ENCODE measurements around the gene ELP1. TPM values are rescaled to one million over a fixed set of nuclear protein-coding genes. Genes with fewer than 3 reads are reported as not detected.

The ELP1 gene
- total RNA-seq, 4 donors from 2014 or later, result 15.2 to 23.3 (median 18.9) TPM

- ATAC-seq, result no peak
- WGBS, 2 donors (ENCODE audit: low coverage in 1 of 2), result 93 to 96% methylated on average over 2 of the region's 2 CpGs
- H3K4me1 ChIP-seq, result no peaks in the 10 kb centered on the region
- H3K4me3 ChIP-seq, result no peak overlapping the region
- peaks cover 8 to 99% of the 10 kb centered on the region in 2 donors for H3K36me3 ChIP-seq
- H3K9me3 ChIP-seq, result no peaks in the 10 kb centered on the region
- H3K27me3 ChIP-seq, result no peaks in the 10 kb centered on the region
- H3K27ac ChIP-seq, result no peak overlapping the region
- TF ChIP-seq EP300 (IDR thresholded peaks at IDR 0.05) (no peak), CTCF (IDR thresholded peaks at IDR 0.05) (no peak), POLR2A (IDR thresholded peaks at IDR 0.05) (no peak)
Measured at GRCh38 chr9:108910914-108911313, 23.0 kb downstream of the ELP1 start.

- no peak for ATAC-seq
- no peaks in the 10 kb centered on the region for H3K27me3 ChIP-seq
- H3K27ac ChIP-seq, result no peak overlapping the region
- H3K4me1 ChIP-seq, result no peaks in the 10 kb centered on the region
- no peak overlapping the region for H3K4me3 ChIP-seq
- H3K9me3 ChIP-seq, result no peaks in the 10 kb centered on the region
- peaks cover 6 to 99% of the 10 kb centered on the region in 2 donors for H3K36me3 ChIP-seq
- TF ChIP-seq POLR2AphosphoS5 (IDR thresholded peaks at IDR 0.05) (no peak), POLR2A (IDR thresholded peaks at IDR 0.05) (no peak), CTCF (IDR thresholded peaks at IDR 0.05) (no peak), EP300 (IDR thresholded peaks at IDR 0.05) (no peak)
Measured at GRCh38 chr9:108910402-108910801, 23.5 kb downstream of the ELP1 start.

GRCh38 chr9:108905494-108905893 lies 28.4 kb downstream of the ELP1 start:
- Histone ChIP-seq H3K27ac (no peak overlapping the region), H3K36me3 (peaks cover 6 to 100% of the 10 kb centered on the region in 2 donors), H3K9me3 (no peaks in the 10 kb centered on the region), H3K4me3 (no peak overlapping the region), H3K4me1 (no peaks in the 10 kb centered on the region), H3K27me3 (no peaks in the 10 kb centered on the region)
- TF ChIP-seq POLR2AphosphoS5 (IDR thresholded peaks at IDR 0.05) (no peak), EP300 (IDR thresholded peaks at IDR 0.05) (no peak), CTCF (IDR thresholded peaks at IDR 0.05) (no peak), POLR2A (IDR thresholded peaks at IDR 0.05) (no peak)
- WGBS, 2 donors (ENCODE audit: low coverage in 1 of 2), result 65 to 77% methylated on average over 2 of the region's 2 CpGs
- ATAC-seq, result no peak

GRCh38 chr9:108904161-108904560 lies 29.8 kb downstream of the ELP1 start:
- WGBS, 2 donors (ENCODE audit: low coverage in 1 of 2), result 100% methylated on average over 1 to 2 of the region's 3 CpGs
- Histone ChIP-seq H3K4me3 (no peak overlapping the region), H3K27ac (no peak overlapping the region), H3K4me1 (no peaks in the 10 kb centered on the region), H3K36me3 (peaks cover 6 to 100% of the 10 kb centered on the region in 2 donors), H3K27me3 (no peaks in the 10 kb centered on the region), H3K9me3 (no peaks in the 10 kb centered on the region)
- TF ChIP-seq POLR2AphosphoS5 (IDR thresholded peaks at IDR 0.05) (no peak), EP300 (IDR thresholded peaks at IDR 0.05) (no peak), CTCF (IDR thresholded peaks at IDR 0.05) (no peak), POLR2A (IDR thresholded peaks at IDR 0.05) (no peak)
- ATAC-seq, result no peak

- TF ChIP-seq POLR2AphosphoS5 (IDR thresholded peaks at IDR 0.05) (no peak), POLR2A (IDR thresholded peaks at IDR 0.05) (no peak), EP300 (IDR thresholded peaks at IDR 0.05) (no peak), CTCF (IDR thresholded peaks at IDR 0.05) (no peak)
Measured at GRCh38 chr9:108903420-108904103, 30.4 kb downstream of the ELP1 start.

More at GRCh38 chr9:108903420-108904103, 30.4 kb downstream of the ELP1 start:
- H3K27ac ChIP-seq, result no peak overlapping the region
- ATAC-seq, result no peak
- 66 to 88% methylated on average over 2 of the region's 2 CpGs for WGBS, 2 donors (ENCODE audit: low coverage in 1 of 2)
- no peaks in the 10 kb centered on the region for H3K4me1 ChIP-seq
- no peak overlapping the region for H3K4me3 ChIP-seq
- no peaks in the 10 kb centered on the region for H3K27me3 ChIP-seq
- H3K9me3 ChIP-seq, result no peaks in the 10 kb centered on the region
- peaks cover 6 to 100% of the 10 kb centered on the region in 2 donors for H3K36me3 ChIP-seq
